Natural killer cell treated with Interleukin-12 subunit alpha and Interleukin-12 subunit beta and Interleukin-15 and Interleukin-18, amount 100 ng/mL, for 72 hours (primary cell): ENCODE data around the gene CLDN2. TPM values are rescaled to one million over a fixed set of nuclear protein-coding genes. Genes with fewer than 3 reads are reported as not detected.
"Not testable (repeated sequence)": the region's sequence is repeated elsewhere in the genome, so short reads cannot be mapped to it uniquely, and the experiment has no call there.

Source experiments
- ATAC-seq, 2 donors: fragments of 150-1000 bp; cut with Tn5 transposase in 1 of 2; sonication (Bioruptor Pico), chemical (Tn5 transposase) in 1 of 2; 2 replicates each; pipeline ENCODE4 v1.10.0; 2021
- DNase-seq: peaks from one replicate; pipeline ENCODE4 v3.0.0; 2022; ENCODE audit warnings: low spot score
- H3K27ac Mint-ChIP-seq, 2 donors: 1 replicate in 1 of 2; 2 replicates in 1 of 2; pipeline ENCODE4 v1.8.0; 2022; ENCODE audit warnings: mixed read lengths in 2 of 2, mild to moderate bottlenecking in 1 of 2, moderate library complexity in 1 of 2
- H3K27me3 Mint-ChIP-seq, 2 donors: 1 replicate in 1 of 2; 2 replicates in 1 of 2; pipeline ENCODE4 v1.8.0; 2022; ENCODE audit warnings: mixed read lengths in 2 of 2
- H3K36me3 Mint-ChIP-seq: one replicate; pipeline ENCODE4 v1.8.0; 2022; ENCODE audit warnings: mixed read lengths
- H3K4me1 Mint-ChIP-seq, 2 donors: 1 replicate in 1 of 2; 2 replicates in 1 of 2; pipeline ENCODE4 v1.8.0; 2022; ENCODE audit warnings: low read depth in 2 of 2, mixed read lengths in 2 of 2, mild to moderate bottlenecking in 1 of 2
- H3K4me3 Mint-ChIP-seq: one replicate; pipeline ENCODE4 v1.8.0; 2022; ENCODE audit warnings: mixed read lengths
- H3K9me3 Mint-ChIP-seq: 2 replicates; pipeline ENCODE4 v1.8.0; 2022; ENCODE audit warnings: mixed read lengths
- total RNA-seq, 2 donors: library from RNA; stranded (reverse); gene quantifications; one replicate each; pipeline ENCODE4 v1.2.3, GENCODE V29; 2022

The CLDN2 gene
- total RNA-seq, 2 donors from 2014 or later: not detected

DNA sequence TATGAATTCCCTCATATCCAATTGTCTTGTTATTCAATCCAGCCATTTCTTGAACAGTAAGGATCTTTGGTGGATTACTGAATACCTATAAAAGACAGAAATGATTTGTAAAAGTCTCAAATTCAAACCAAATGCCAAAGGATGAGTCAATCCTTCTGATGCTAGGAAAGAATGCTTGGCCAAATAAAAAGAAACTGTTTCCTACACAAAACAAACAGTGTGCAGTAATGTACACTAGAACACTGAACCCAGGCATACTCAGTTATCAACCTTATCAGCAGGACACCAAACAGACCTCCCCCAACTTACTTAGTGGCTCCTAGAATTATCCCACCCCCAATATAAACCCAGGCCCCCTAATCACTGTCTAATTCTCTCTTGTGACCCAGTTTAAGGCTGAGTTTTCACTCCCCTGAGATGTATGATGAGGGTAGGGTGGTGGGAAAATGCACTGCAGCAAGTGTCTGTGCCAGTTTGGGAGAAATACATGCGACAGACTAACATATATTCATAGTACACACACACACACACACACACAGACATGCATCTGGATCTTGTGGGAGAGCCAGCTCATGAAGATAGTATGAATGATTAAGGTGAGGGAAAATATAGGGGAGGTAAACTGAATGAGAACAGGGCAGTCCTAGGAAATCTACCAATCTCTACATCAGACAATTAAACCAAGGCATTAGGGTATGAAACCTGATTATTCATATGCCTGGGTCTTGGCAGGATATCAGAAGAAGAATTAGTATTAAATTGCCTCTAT lies 35.0 kb downstream of the CLDN2 start:
- no peak overlapping the region for H3K27ac Mint-ChIP-seq
- no peaks in the 10 kb centered on the region for H3K9me3 Mint-ChIP-seq
- H3K36me3 Mint-ChIP-seq: no peaks in the 10 kb centered on the region
- DNase-seq: no peak
- H3K27me3 Mint-ChIP-seq: no peaks in the 10 kb centered on the region
- no peak overlapping the region for H3K4me3 Mint-ChIP-seq
- no peaks in the 10 kb centered on the region for H3K4me1 Mint-ChIP-seq
- no peak for ATAC-seq

DNA sequence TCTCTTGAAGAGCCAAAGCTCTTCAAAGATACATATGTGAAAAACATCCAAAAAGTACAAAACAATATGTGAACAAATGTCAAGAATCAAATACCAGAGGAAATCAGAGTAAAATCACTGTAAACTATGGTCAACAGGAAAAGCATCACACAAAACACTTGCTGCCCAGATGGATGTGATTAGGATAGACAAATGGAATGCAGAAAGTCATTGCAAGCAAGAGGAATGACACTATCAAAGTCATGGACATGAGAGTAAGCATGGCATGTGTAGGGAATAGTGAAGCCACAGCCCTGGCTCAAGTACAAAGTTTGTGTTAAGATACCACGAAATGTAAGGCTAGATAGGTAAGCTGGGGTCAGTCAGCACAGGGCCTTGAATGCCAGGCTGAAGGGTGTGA lies 37.7 kb downstream of the CLDN2 start:
- no peaks in the 10 kb centered on the region for H3K9me3 Mint-ChIP-seq
- H3K27me3 Mint-ChIP-seq: no peaks in the 10 kb centered on the region
- DNase-seq (no peak), ATAC-seq (no peak)
- H3K4me3 Mint-ChIP-seq: no peak overlapping the region
- H3K4me1 Mint-ChIP-seq: no peaks in the 10 kb centered on the region
- H3K27ac Mint-ChIP-seq: no peak overlapping the region
- no peaks in the 10 kb centered on the region for H3K36me3 Mint-ChIP-seq

DNA sequence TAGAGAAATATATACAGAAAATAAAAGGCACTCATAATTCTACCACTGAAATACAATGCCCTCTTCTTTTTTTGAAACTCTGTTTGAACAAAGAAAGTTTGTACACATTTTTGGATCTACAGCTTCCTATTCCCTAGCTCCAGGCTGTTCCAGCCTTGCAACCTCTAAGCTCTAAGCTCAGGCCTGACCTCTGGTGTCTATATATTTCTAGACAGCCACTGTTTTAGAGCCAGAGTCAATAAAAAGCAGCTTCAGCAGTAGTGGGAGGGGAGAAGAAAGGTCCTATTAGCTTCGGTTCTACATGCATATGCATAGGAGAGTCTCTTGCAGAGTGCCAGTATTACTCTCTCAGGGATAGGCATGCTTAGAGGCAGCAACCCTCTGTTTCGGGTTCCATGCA lies 39.7 kb downstream of the CLDN2 start:
- DNase-seq (no peak), ATAC-seq (no peak)
- no peaks in the 10 kb centered on the region for H3K9me3 Mint-ChIP-seq
- peaks cover 8% of the 10 kb centered on the region for H3K36me3 Mint-ChIP-seq
- H3K27me3 Mint-ChIP-seq: peaks cover 0 to 6% of the 10 kb centered on the region in 2 donors
- no peak overlapping the region for H3K27ac Mint-ChIP-seq
- H3K4me3 Mint-ChIP-seq: no peak overlapping the region
- no peaks in the 10 kb centered on the region for H3K4me1 Mint-ChIP-seq

DNA sequence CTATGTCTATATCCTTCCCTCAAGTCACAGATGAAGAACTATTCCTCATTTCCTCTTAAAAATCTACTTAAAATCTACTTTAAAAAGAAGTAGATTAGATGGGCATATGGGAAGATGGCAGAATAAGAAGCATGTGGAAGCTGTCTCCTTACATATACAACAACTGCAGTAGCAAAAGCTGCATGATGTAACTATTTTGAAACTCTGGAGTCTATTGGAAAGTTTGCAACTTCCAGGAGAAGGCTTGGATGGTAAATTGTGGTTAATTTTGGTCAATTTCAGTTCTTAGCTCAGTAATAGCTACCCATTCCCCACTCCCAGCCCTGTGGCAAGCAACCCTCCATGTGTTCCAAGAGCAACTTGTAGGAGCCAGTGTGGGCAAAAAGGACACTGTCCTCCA lies 42.9 kb downstream of the CLDN2 start:
- H3K9me3 Mint-ChIP-seq: no peaks in the 10 kb centered on the region
- H3K27me3 Mint-ChIP-seq: peaks cover 0 to 15% of the 10 kb centered on the region in 2 donors
- DNase-seq (no peak), ATAC-seq (no peak)
- no peaks in the 10 kb centered on the region for H3K4me1 Mint-ChIP-seq
- H3K4me3 Mint-ChIP-seq: no peak overlapping the region
- H3K27ac Mint-ChIP-seq: no peak overlapping the region
- peaks cover 16% of the 10 kb centered on the region for H3K36me3 Mint-ChIP-seq

DNA sequence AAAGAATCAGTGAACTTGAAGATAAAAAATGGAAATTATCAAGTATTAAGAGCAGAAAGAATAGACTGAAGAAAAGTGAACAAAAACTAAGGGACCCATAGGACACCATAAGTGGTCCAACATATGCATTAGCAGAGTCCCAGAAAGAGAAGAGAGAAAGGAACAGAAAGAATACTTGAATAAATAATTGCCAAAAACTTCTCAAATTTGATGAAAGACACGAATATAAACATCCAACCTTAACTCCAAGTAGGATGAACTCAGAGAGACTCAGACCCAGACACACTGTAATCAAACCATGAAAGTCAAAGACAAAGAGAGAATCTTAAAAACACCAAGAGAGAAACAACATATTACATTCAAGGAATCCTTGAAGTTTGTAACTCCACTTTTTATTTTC lies 44.1 kb downstream of the CLDN2 start:
- Mint-ChIP-seq H3K27ac (no peak overlapping the region), H3K36me3 (peaks cover 24% of the 10 kb centered on the region), H3K27me3 (peaks cover 0 to 22% of the 10 kb centered on the region in 2 donors), H3K4me3 (no peak overlapping the region), H3K4me1 (no peaks in the 10 kb centered on the region), H3K9me3 (no peaks in the 10 kb centered on the region)
- ATAC-seq: no peak
- DNase-seq: no peak

DNA sequence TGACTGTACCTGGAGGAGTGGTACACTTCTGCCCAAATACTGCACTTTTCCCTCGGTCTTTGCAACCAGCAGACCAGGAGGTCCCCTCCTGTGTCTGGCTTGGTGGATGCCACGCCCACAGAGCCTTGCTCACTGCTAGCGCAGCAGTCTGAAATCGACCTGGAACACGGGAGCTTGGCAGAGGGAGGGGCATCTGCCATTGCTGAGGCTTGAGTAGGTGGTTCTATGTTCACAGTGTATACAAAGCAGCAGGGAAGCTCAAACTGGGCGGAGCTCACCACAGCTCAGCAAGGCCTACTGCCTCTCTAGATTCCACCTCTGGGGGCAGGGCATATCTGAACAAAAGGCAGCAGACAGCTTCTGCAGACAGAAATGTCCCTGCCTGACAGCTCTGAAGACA lies 46.3 kb downstream of the CLDN2 start:
- H3K4me1 Mint-ChIP-seq, H3K27ac Mint-ChIP-seq, ATAC-seq: not testable (repeated sequence)

DNA sequence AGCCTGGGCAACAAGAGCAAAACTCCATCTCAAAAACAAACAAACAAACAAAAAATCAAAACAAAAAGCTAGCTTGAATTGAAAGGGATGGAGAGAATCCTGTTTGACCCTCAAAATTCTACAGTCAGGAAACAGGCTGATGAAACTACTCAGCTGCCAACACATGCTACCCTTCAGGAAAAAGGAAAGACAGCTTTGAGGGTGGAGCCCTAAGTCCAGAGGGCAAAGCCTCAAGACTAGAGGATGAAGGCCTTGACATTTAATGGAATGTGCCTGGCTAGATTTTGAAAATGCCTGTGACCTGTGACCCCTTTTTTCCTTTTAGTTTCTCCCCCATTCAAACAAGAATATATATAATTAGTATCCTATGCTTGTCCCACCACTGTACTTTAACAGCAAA lies 52.7 kb downstream of the CLDN2 start:
- Mint-ChIP-seq H3K27ac (no peak overlapping the region), H3K36me3 (peaks cover 10% of the 10 kb centered on the region), H3K4me1 (no peaks in the 10 kb centered on the region), H3K27me3 (peaks cover 0 to 11% of the 10 kb centered on the region in 2 donors), H3K4me3 (no peak overlapping the region), H3K9me3 (no peaks in the 10 kb centered on the region)
- ATAC-seq (no peak), DNase-seq (no peak)

More for the DNA sequence above, 46.3 kb downstream of the CLDN2 start:
- Mint-ChIP-seq H3K27me3 (peaks cover 0 to 27% of the 10 kb centered on the region in 2 donors), H3K36me3 (peaks cover 26% of the 10 kb centered on the region)
- DNase-seq, H3K9me3 Mint-ChIP-seq, H3K4me3 Mint-ChIP-seq: not testable (repeated sequence)

DNA sequence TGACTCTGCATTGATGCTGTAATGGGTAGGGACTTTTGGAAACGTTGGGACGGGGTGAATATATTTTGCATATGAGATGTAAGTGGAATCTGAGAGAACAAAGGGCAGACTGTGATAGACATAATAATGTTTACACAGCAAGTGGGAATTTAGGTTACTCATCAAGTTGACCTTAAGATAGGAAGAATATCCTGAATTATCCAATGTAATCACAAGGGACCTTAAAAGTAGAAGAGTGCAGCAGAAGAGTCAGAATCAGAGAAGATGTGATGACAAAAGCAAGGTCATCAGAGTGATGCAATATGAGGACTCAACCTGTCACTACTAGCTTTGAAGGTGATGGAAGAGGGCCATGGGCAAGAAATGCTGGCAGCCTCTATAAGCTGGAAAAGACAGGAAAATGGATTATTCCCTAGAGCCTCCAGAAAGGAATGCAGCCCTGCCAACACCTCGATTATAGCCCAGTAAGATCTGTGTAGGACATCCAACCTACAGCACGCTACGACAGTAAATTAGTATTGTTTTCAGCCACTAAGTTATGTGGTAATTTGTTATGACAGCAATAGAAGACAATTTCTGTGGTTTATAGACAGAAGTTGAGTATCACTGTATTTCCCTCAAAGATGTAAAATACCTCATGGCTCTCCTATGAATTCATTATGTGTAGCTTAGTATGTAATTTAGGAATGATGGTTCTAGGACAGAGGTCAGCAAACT lies 53.4 kb downstream of the CLDN2 start:
- DNase-seq (no peak), ATAC-seq (no peak)
- H3K27me3 Mint-ChIP-seq: peaks cover 0 to 14% of the 10 kb centered on the region in 2 donors
- H3K9me3 Mint-ChIP-seq: no peaks in the 10 kb centered on the region
- no peak overlapping the region for H3K27ac Mint-ChIP-seq
- peaks cover 6% of the 10 kb centered on the region for H3K36me3 Mint-ChIP-seq
- no peaks in the 10 kb centered on the region for H3K4me1 Mint-ChIP-seq
- H3K4me3 Mint-ChIP-seq: no peak overlapping the region

DNA sequence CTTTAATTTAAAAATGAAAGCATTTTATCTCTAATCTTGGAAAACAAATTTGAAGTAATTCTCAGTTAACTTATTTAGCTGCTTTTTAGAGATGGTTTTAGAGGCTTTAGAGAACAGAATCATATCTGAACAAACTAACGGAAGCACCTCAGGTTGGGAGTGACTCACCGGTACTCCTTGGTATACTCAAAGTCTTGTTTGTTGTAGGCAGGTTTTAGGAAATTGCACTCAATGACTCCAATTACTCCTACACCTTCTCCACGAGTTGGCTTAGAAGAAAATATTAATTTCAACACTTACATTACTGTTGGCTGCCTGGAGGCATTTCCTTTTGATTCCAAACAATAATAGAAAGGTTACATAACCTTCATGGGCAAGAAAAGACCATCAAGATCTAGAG lies 56.2 kb downstream of the CLDN2 start:
- peaks cover 0 to 3% of the 10 kb centered on the region in 2 donors for H3K27me3 Mint-ChIP-seq
- H3K4me3 Mint-ChIP-seq: no peak overlapping the region
- DNase-seq: no peak
- H3K27ac Mint-ChIP-seq: no peak overlapping the region
- no peaks in the 10 kb centered on the region for H3K36me3 Mint-ChIP-seq
- H3K9me3 Mint-ChIP-seq: no peaks in the 10 kb centered on the region
- no peak for ATAC-seq
- no peaks in the 10 kb centered on the region for H3K4me1 Mint-ChIP-seq

Other genes with a start within 250 kb of the CLDN2 start
- gene RNF128, start 193.7 kb upstream of the CLDN2 start, total RNA-seq: not detected
- under 1 TPM; 0.31 to 0.56 TPM for gene TBC1D8B, start 117.7 kb upstream of the CLDN2 start, total RNA-seq
- gene RIPPLY1, start 17.1 kb upstream of the CLDN2 start, total RNA-seq: not detected
- 1 to 10 TPM; 3.1 to 4.6 TPM for gene MORC4, start 79.8 kb downstream of the CLDN2 start, total RNA-seq
- gene RBM41, start 198.4 kb downstream of the CLDN2 start, total RNA-seq: 10 to 100 TPM; 10.0 to 14.4 TPM